ENCODE results near the gene IL22RA2.

GRCh38 chr6:137111296-137112066 is 62.0 kb downstream of the IL22RA2 start:
- TF ChIP-seq POLR2A (IDR thresholded peaks at IDR 0.05) (no peak), CTCF (IDR thresholded peaks at IDR 0.05) (no peak)
